Activated CD4-positive, alpha-beta memory T cell treated with anti-CD3 and anti-CD28 coated beads, Interleukin-2, amount 10 ng/mL, durations not matched to agents 7 days and 5 days (primary cell): ENCODE results near the gene POLD2. TPM values are rescaled to one million over a fixed set of nuclear protein-coding genes. Genes with fewer than 3 reads are reported as not detected.

Experiments
- CTCF ChIA-PET: fragments of 350-600 bp; sonication (Branson Sonifier 250); formaldehyde crosslinking; loops from one replicate; lab custom pipeline; 2021; ENCODE audit warnings: antibody characterized with exemption, inconsistent platforms; lab: Charles Lee
- POLR2A ChIA-PET: fragments of 350-600 bp; sonication (Branson Sonifier 250); formaldehyde crosslinking; loops from one replicate; lab custom pipeline; 2021; ENCODE audit warnings: antibody characterized with exemption; lab: Charles Lee
- DNase-seq: peaks from one replicate; pipeline ENCODE4 v3.0.0-alpha.2; 2020
- H3K27ac Mint-ChIP-seq: one replicate; pipeline ENCODE4 v1.8.0; 2021; ENCODE audit warnings: mild to moderate bottlenecking, mixed read lengths
- H3K27me3 Mint-ChIP-seq: one replicate; pipeline ENCODE4 v1.8.0; 2021; ENCODE audit warnings: mixed read lengths
- H3K36me3 Mint-ChIP-seq: one replicate; pipeline ENCODE4 v1.8.0; 2021; ENCODE audit warnings: low read depth, mixed read lengths
- H3K4me1 Mint-ChIP-seq: one replicate; pipeline ENCODE4 v1.8.0; 2021; ENCODE audit warnings: mixed read lengths
- H3K4me3 Mint-ChIP-seq: one replicate; pipeline ENCODE4 v1.8.0; 2021; ENCODE audit warnings: mild to moderate bottlenecking, mixed read lengths
- H3K9me3 Mint-ChIP-seq: one replicate; pipeline ENCODE4 v1.8.0; 2021; ENCODE audit warnings: mixed read lengths
- total RNA-seq, 2 experiments: library from RNA; stranded (reverse); gene quantifications; one replicate each; pipeline ENCODE4 v1.2.3, GENCODE V29; 2021

The POLD2 gene
- total RNA-seq, 2 experiments from 2014 or later = 82.3 to 84.6 TPM

GRCh38 chr7:44124822-44125202, 1.5 kb upstream of the POLD2 start:
- H3K27ac Mint-ChIP-seq = no peak overlapping the region
- H3K27me3 Mint-ChIP-seq = peaks cover 14% of the 10 kb centered on the region
- H3K36me3 Mint-ChIP-seq = peaks cover 19% of the 10 kb centered on the region
- H3K9me3 Mint-ChIP-seq = no peaks in the 10 kb centered on the region
- ChIA-PET CTCF (interaction anchor here (0.7 kb wide), 1 partner anchor 13 kb away, joined by 3 read pairs; no protein-coding TSS in a partner anchor), POLR2A (interaction anchor here (1.0 kb wide), 1 partner anchor 44 kb away, joined by 4 read pairs; no protein-coding TSS in a partner anchor)
- peaks cover 37% of the 10 kb centered on the region for H3K4me1 Mint-ChIP-seq
- H3K4me3 Mint-ChIP-seq = peak overlapping the region; percentile 38
- no peak for DNase-seq

- CTCF ChIA-PET = interaction anchor here (1.0 to 1.9 kb wide), 7 partner anchors 7 to 443 kb away, joined by 3 to 5 read pairs (median 3); partner anchors contain the start of gene YKT6
- H3K4me3 Mint-ChIP-seq = peak overlapping the region; percentile 87
- H3K4me1 Mint-ChIP-seq = peaks cover 37% of the 10 kb centered on the region
- peaks cover 14% of the 10 kb centered on the region for H3K27me3 Mint-ChIP-seq
- H3K36me3 Mint-ChIP-seq = peaks cover 31% of the 10 kb centered on the region
- H3K9me3 Mint-ChIP-seq = no peaks in the 10 kb centered on the region
- POLR2A ChIA-PET = interaction anchor here (0.8 to 1.8 kb wide), 12 partner anchors 9 to 989 kb away, joined by 3 to 11 read pairs (median 3); partner anchors contain the start of genes DBNL, NUDCD3 and TBRG4
- DNase-seq = no peak
- H3K27ac Mint-ChIP-seq = peak overlapping the region; percentile 36
Measured at GRCh38 chr7:44122529-44122928, 819 bp downstream of the POLD2 start.

- DNase-seq = no peak
- Mint-ChIP-seq H3K4me1 (peaks cover 37% of the 10 kb centered on the region), H3K9me3 (no peaks in the 10 kb centered on the region), H3K27ac (no peak overlapping the region), H3K4me3 (no peak overlapping the region), H3K36me3 (peaks cover 31% of the 10 kb centered on the region), H3K27me3 (peaks cover 10% of the 10 kb centered on the region)
- ChIA-PET POLR2A (interaction anchor here (0.8 to 1.6 kb wide), 7 partner anchors 9 to 209 kb away, joined by 3 to 8 read pairs (median 3); partner anchors contain the start of gene DBNL), CTCF (interaction anchor here (1.0 to 1.9 kb wide), 4 partner anchors 15 to 443 kb away, joined by 3 to 5 read pairs (median 4); partner anchors contain the start of gene YKT6)
Measured at GRCh38 chr7:44121761-44122420, 1.5 kb downstream of the POLD2 start.

- DNase-seq = no peak
- Mint-ChIP-seq H3K36me3 (peaks cover 33% of the 10 kb centered on the region), H3K27ac (no peak overlapping the region), H3K27me3 (no peaks in the 10 kb centered on the region), H3K4me1 (peaks cover 37% of the 10 kb centered on the region), H3K9me3 (no peaks in the 10 kb centered on the region), H3K4me3 (no peak overlapping the region)
- ChIA-PET CTCF (no interaction called here), POLR2A (no interaction called here)
Measured at GRCh38 chr7:44120395-44120794, 3.0 kb downstream of the POLD2 start.

GRCh38 chr7:44119829-44120380, 3.4 kb downstream of the POLD2 start:
- CTCF ChIA-PET = no interaction called here
- H3K4me3 Mint-ChIP-seq = no peak overlapping the region
- no peak overlapping the region for H3K27ac Mint-ChIP-seq

GRCh38 chr7:44117801-44118429, 5.4 kb downstream of the POLD2 start:
- Mint-ChIP-seq H3K27me3 (no peaks in the 10 kb centered on the region), H3K27ac (no peak overlapping the region)
- POLR2A ChIA-PET = no interaction called here

More at GRCh38 chr7:44119829-44120380, 3.4 kb downstream of the POLD2 start:
- POLR2A ChIA-PET = no interaction called here
- H3K27me3 Mint-ChIP-seq = no peaks in the 10 kb centered on the region
- H3K36me3 Mint-ChIP-seq = peaks cover 33% of the 10 kb centered on the region
- DNase-seq = no peak
- H3K9me3 Mint-ChIP-seq = no peaks in the 10 kb centered on the region
- H3K4me1 Mint-ChIP-seq = peaks cover 37% of the 10 kb centered on the region

GRCh38 chr7:44116789-44117666, 6.3 kb downstream of the POLD2 start:
- CTCF ChIA-PET = no interaction called here
- no peak for DNase-seq
- Mint-ChIP-seq H3K4me3 (no peak overlapping the region), H3K27ac (no peak overlapping the region), H3K36me3 (peaks cover 37% of the 10 kb centered on the region), H3K9me3 (no peaks in the 10 kb centered on the region), H3K4me1 (peaks cover 25% of the 10 kb centered on the region), H3K27me3 (no peaks in the 10 kb centered on the region)
- POLR2A ChIA-PET = interaction anchor here (1.2 kb wide), 1 partner anchor 12 kb away, joined by 3 read pairs; no protein-coding TSS in a partner anchor

More at GRCh38 chr7:44117801-44118429, 5.4 kb downstream of the POLD2 start:
- Mint-ChIP-seq H3K4me1 (peaks cover 34% of the 10 kb centered on the region), H3K4me3 (no peak overlapping the region), H3K9me3 (no peaks in the 10 kb centered on the region), H3K36me3 (peaks cover 37% of the 10 kb centered on the region)
- DNase-seq = no peak
- CTCF ChIA-PET = no interaction called here

GRCh38 chr7:44116087-44116788, 7.1 kb downstream of the POLD2 start:
- H3K27ac Mint-ChIP-seq = no peak overlapping the region
- H3K9me3 Mint-ChIP-seq = no peaks in the 10 kb centered on the region
- ChIA-PET POLR2A (interaction anchor here (1.2 kb wide), 1 partner anchor 11 kb away, joined by 3 read pairs; no protein-coding TSS in a partner anchor), CTCF (no interaction called here)
- peaks cover 32% of the 10 kb centered on the region for H3K36me3 Mint-ChIP-seq
- no peak overlapping the region for H3K4me3 Mint-ChIP-seq
- no peak for DNase-seq
- no peaks in the 10 kb centered on the region for H3K27me3 Mint-ChIP-seq
- peaks cover 18% of the 10 kb centered on the region for H3K4me1 Mint-ChIP-seq

- no peaks in the 10 kb centered on the region for H3K9me3 Mint-ChIP-seq
- no peaks in the 10 kb centered on the region for H3K27me3 Mint-ChIP-seq
- CTCF ChIA-PET = interaction anchor here (1.1 kb wide), 1 partner anchor 8 kb away, joined by 3 read pairs; the partner anchor contains the start of gene POLD2
- DNase-seq = no peak
- H3K27ac Mint-ChIP-seq = no peak overlapping the region
- peaks cover 18% of the 10 kb centered on the region for H3K36me3 Mint-ChIP-seq
- POLR2A ChIA-PET = interaction anchor here (0.8 kb wide), 1 partner anchor 8 kb away, joined by 3 read pairs; no protein-coding TSS in a partner anchor
- H3K4me1 Mint-ChIP-seq = peaks cover 3% of the 10 kb centered on the region
- no peak overlapping the region for H3K4me3 Mint-ChIP-seq
Measured at GRCh38 chr7:44114586-44115310, 8.6 kb downstream of the POLD2 start.

GRCh38 chr7:44113764-44114354, 9.5 kb downstream of the POLD2 start:
- Mint-ChIP-seq H3K27ac (no peak overlapping the region), H3K4me1 (no peaks in the 10 kb centered on the region), H3K36me3 (peaks cover 12% of the 10 kb centered on the region), H3K27me3 (no peaks in the 10 kb centered on the region), H3K9me3 (no peaks in the 10 kb centered on the region), H3K4me3 (no peak overlapping the region)
- no peak for DNase-seq
- ChIA-PET CTCF (no interaction called here), POLR2A (no interaction called here)
